SH-SY5Y (cell line): ENCODE results near the gene NUCKS1.

ENCODE experiments used
- GATA2 ChIP-seq: IDR thresholded peaks from 2 replicates; pipeline ENCODE4 v1.6.1; 2011; ENCODE audit warnings: mild to moderate bottlenecking, low read depth, low read length
- GATA3 ChIP-seq: IDR thresholded peaks from 2 replicates; pipeline ENCODE4 v1.6.1; 2011; ENCODE audit warnings: low read depth, mild to moderate bottlenecking, low read length, moderate library complexity

GRCh38 chr1:205688171-205689080, 61.6 kb downstream of the NUCKS1 start:
- TF ChIP-seq GATA2 (no peak), GATA3 (no peak)
